HG03060 (cell line): ENCODE data around the gene TRIP4.
"Not testable (repeated sequence)": the region's sequence is repeated elsewhere in the genome, so short reads cannot be mapped to it uniquely, and the experiment has no call there.

Experiments
- ATAC-seq: cut with Tn5 transposase; IDR thresholded peaks from one replicate; pipeline ENCODE4 v1.9.1; 2021; ENCODE audit warnings: low read depth, moderate number of reproducible peaks; ENCODE audit not compliant: unreplicated experiment

Gene TRIP4

GRCh38 chr15:64478863-64479262 is 91.2 kb downstream of the TRIP4 start:
- no peak for ATAC-seq

- ATAC-seq = no peak
Measured at GRCh38 chr15:64480891-64481290, 93.3 kb downstream of the TRIP4 start.

DNA sequence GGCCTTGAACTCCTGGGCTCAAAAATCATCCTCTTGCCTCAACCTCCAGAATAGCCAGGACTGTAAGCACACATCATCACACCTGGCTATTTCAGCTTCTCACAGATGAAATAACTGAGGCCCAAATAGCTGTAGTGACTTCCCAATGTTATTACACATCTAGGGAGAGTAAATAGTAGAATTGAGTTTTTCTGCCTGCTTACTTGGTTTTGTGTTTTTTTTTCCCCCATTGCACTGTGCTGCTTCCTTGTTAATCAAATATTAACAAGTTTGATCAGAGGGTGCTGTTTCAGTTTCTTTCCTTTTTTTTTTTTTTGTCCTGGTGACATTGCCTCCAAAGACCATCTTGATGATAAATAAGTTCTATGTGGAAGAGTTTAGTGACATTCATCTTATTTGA is 96.1 kb downstream of the TRIP4 start:
- no peak for ATAC-seq

GRCh38 chr15:64485796-64486195 is 98.2 kb downstream of the TRIP4 start:
- ATAC-seq = no peak

DNA sequence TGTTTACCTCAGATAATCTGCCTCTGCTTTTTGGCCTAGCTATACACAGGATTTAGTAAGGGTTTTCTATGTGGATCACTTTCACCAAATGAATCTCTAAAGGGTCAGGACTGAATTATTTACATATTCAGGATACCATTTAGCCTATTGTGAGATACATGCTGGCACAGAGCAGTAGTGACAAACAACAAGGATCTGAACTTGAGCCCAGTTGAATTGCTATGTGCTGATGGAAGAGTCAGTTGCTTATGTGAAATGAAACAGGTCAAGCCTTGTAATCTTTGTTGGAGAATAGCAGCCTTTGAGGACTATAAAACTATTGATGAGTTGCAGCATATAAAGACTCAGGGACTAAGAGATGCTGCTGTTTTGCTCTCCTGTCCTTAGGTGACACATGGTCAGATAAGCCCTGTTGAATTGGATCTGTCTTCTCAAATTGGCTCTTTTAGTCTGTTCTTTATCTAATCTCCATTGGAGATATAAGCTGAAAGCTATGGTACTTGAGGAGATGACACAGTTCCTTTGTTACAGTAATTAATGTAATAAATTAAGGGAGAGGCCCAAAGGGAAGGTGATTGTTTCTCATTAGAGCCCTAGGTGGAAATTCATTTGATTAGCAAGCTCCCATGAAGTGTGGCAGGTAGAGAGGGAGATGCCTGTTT is 103.1 kb downstream of the TRIP4 start:
- ATAC-seq = no peak

- no peak for ATAC-seq
Measured at GRCh38 chr15:64493641-64494040, 106.0 kb downstream of the TRIP4 start.

GRCh38 chr15:64495968-64496367 is 108.3 kb downstream of the TRIP4 start:
- ATAC-seq = not testable (repeated sequence)

DNA sequence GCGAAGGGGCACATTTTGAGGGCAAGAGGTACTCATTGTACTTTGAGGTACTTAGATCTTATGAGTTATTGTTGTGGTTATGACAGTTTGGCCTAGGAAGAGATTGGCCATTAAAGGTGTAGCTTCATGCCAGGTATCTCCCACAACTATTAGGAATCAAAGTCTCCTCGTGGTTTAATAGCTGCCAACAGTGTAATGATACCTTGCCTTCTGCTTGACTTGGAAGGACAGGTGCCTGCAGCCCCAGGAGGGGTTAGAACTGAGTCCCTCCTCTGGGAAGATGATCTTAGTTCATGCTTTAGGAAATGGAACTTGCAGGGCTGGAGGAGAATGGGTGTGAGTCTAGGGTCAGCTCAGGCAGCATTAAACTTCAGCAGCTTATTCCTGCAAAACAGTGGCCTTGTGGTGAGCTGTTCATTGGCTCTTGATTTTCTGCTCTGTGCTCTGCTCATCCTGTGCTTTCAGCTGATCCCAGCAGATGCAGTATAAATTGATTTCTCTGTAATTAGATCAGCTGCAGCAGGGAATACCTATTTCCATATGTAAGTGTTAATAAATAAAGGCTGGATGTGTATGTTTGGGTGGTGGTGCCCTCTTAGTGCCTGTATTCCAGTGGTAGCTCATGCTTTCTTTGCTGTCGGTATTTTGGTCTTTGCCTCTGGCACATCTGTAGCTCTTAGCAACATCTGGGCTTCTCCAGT is 113.2 kb downstream of the TRIP4 start:
- no peak for ATAC-seq

GRCh38 chr15:64501396-64501715 is 113.7 kb downstream of the TRIP4 start:
- no peak for ATAC-seq

GRCh38 chr15:64502151-64502550 is 114.5 kb downstream of the TRIP4 start:
- ATAC-seq = no peak

DNA sequence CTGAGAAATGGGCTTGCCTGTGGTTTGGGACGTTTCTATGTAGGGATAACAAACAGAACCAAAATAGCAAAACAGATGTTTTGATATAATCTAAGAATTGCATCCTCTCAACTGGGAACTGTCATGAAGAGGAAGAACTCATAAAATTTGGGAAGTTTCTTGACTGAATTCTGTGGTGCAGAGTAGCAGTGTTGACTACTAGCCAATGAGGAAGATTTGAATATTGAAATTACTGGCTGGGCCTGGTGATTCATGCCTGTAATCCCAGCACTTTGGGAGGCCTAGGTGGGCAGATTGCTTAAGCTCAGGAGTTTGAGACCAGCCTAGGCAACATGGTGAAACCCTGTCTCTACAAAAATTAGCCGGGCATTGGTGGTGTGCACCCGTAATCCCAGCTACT is 114.9 kb downstream of the TRIP4 start:
- no peak for ATAC-seq

- ATAC-seq = no peak
Measured at GRCh38 chr15:64503197-64503596, 115.6 kb downstream of the TRIP4 start.

DNA sequence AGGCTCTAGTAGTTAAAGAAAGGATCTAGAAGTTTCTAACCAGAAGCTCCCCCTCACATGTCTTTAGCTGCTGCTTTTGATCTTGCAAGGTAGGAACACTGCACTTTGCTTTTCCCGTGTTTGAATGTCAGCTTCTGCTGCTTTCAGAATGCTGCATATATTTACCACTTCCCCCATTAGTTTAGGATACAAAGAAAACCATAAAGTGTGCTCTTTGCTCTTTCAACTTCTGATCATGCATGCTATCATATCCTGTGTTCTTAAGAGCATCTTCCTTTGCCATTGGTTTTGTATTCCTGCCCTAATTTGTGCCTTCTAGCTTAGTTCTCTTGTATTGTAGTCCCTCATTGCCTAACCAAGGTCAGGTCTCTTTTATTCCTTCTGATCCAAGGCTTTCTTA is 116.0 kb downstream of the TRIP4 start:
- ATAC-seq = no peak
